ENCODE data around the gene CRYGA.

The CRYGA gene

GRCh38 chr2:208192611-208193236 is 29.3 kb upstream of the CRYGA start:
- POLR2A ChIA-PET = no interaction called here
- Histone ChIP-seq H3K27ac (ENCODE audit: insufficient read depth in 1 of 2, low read depth in 1 of 2, low read length in 2 of 2, poor library complexity in 1 of 2, severe bottlenecking in 2 of 2) (no peak overlapping the region), H3K4me1 (ENCODE audit: control extremely low read depth in 1 of 4, control insufficient read depth in 4 of 4, insufficient read depth in 4 of 4, low read length in 3 of 4) (no peaks in the 10 kb centered on the region), H3K27me3 (replicated peaks in 2 of 5; ENCODE audit: control insufficient read depth in 4 of 5, insufficient read depth in 5 of 5, low read length in 4 of 5) (no peaks in the 10 kb centered on the region), H3K36me3 (ENCODE audit: control insufficient read depth in 4 of 4, insufficient read depth in 4 of 4, low read length in 3 of 4) (no peaks in the 10 kb centered on the region), H3K4me3 (ENCODE audit: control insufficient read depth in 1 of 7, extremely low read depth in 1 of 7, insufficient read depth in 4 of 7, low read depth in 2 of 7, low read length in 6 of 7) (no peak overlapping the region), H3K9me3 (ENCODE audit: control extremely low read depth in 1 of 5, control insufficient read depth in 4 of 5, insufficient read depth in 2 of 5, low read depth in 1 of 5, low read length in 4 of 5) (no peaks in the 10 kb centered on the region)
- DNase-seq = no peak
- 83% methylated on average over 2 of the region's 8 CpGs for WGBS (ENCODE audit: insufficient coverage)
- CTCF ChIA-PET = interaction anchor here (1.5 kb wide), 1 partner anchor 17 kb away, joined by 8 read pairs; no protein-coding TSS in a partner anchor

- Histone ChIP-seq H3K27me3 (replicated peaks in 2 of 5; ENCODE audit: control insufficient read depth in 4 of 5, insufficient read depth in 5 of 5, low read length in 4 of 5) (no peaks in the 10 kb centered on the region), H3K9me3 (ENCODE audit: control extremely low read depth in 1 of 5, control insufficient read depth in 4 of 5, insufficient read depth in 2 of 5, low read depth in 1 of 5, low read length in 4 of 5) (no peaks in the 10 kb centered on the region), H3K4me3 (ENCODE audit: control insufficient read depth in 1 of 7, extremely low read depth in 1 of 7, insufficient read depth in 4 of 7, low read depth in 2 of 7, low read length in 6 of 7) (no peak within 1 kb of the TSS), H3K27ac (ENCODE audit: insufficient read depth in 1 of 2, low read depth in 1 of 2, low read length in 2 of 2, poor library complexity in 1 of 2, severe bottlenecking in 2 of 2) (no peak within 1 kb of the TSS), H3K36me3 (ENCODE audit: control insufficient read depth in 4 of 4, insufficient read depth in 4 of 4, low read length in 3 of 4) (no peaks in the 10 kb centered on the region), H3K4me1 (ENCODE audit: control extremely low read depth in 1 of 4, control insufficient read depth in 4 of 4, insufficient read depth in 4 of 4, low read length in 3 of 4) (no peaks in the 10 kb centered on the region)
- WGBS (ENCODE audit: insufficient coverage) = 94% methylated on average over 8 of the region's 10 CpGs
- POLR2A ChIA-PET = no interaction called here
- no peak for DNase-seq
- CTCF ChIA-PET = interaction anchor here (1.1 to 1.4 kb wide), 2 partner anchors 14 to 16 kb away, joined by 4 read pairs; no protein-coding TSS in a partner anchor
Measured at GRCh38 chr2:208189810-208190503, 26.6 kb upstream of the CRYGA start, which contains the start of gene C2orf80. Gene C2orf80 (minus strand): TSS chr2:208190030. CDS start chr2:208186986, 3,044 bp downstream.

GRCh38 chr2:208189069-208189809 is 25.9 kb upstream of the CRYGA start:
- CTCF ChIA-PET = interaction anchor here (1.1 to 1.4 kb wide), 2 partner anchors 13 to 17 kb away, joined by 4 read pairs; no protein-coding TSS in a partner anchor
- H3K4me1 ChIP-seq (ENCODE audit: control extremely low read depth in 1 of 4, control insufficient read depth in 4 of 4, insufficient read depth in 4 of 4, low read length in 3 of 4) = no peaks in the 10 kb centered on the region
- 100% methylated on average over 1 of the region's 5 CpGs for WGBS (ENCODE audit: insufficient coverage)

GRCh38 chr2:208186893-208187292 is 23.5 kb upstream of the CRYGA start:
- Histone ChIP-seq H3K36me3 (ENCODE audit: control insufficient read depth in 4 of 4, insufficient read depth in 4 of 4, low read length in 3 of 4) (no peaks in the 10 kb centered on the region), H3K27me3 (replicated peaks in 2 of 5; ENCODE audit: control insufficient read depth in 4 of 5, insufficient read depth in 5 of 5, low read length in 4 of 5) (no peaks in the 10 kb centered on the region), H3K4me3 (ENCODE audit: control insufficient read depth in 1 of 7, extremely low read depth in 1 of 7, insufficient read depth in 4 of 7, low read depth in 2 of 7, low read length in 6 of 7) (no peak overlapping the region), H3K27ac (ENCODE audit: insufficient read depth in 1 of 2, low read depth in 1 of 2, low read length in 2 of 2, poor library complexity in 1 of 2, severe bottlenecking in 2 of 2) (no peak overlapping the region), H3K9me3 (ENCODE audit: control extremely low read depth in 1 of 5, control insufficient read depth in 4 of 5, insufficient read depth in 2 of 5, low read depth in 1 of 5, low read length in 4 of 5) (no peaks in the 10 kb centered on the region), H3K4me1 (ENCODE audit: control extremely low read depth in 1 of 4, control insufficient read depth in 4 of 4, insufficient read depth in 4 of 4, low read length in 3 of 4) (peaks cover 0 to 8% (median 2%) of the 10 kb centered on the region in 4 experiments)
- WGBS (ENCODE audit: insufficient coverage) = 86% methylated on average over 2 of the region's 2 CpGs
- CTCF ChIA-PET = interaction anchor here (4.3 kb wide), 1 partner anchor 11 kb away, joined by 23 read pairs; no protein-coding TSS in a partner anchor
- no peak for DNase-seq
- POLR2A ChIA-PET = no interaction called here

More at GRCh38 chr2:208189069-208189809, 25.9 kb upstream of the CRYGA start:
- DNase-seq = no peak
- Histone ChIP-seq H3K4me3 (ENCODE audit: control insufficient read depth in 1 of 7, extremely low read depth in 1 of 7, insufficient read depth in 4 of 7, low read depth in 2 of 7, low read length in 6 of 7) (no peak overlapping the region), H3K27me3 (replicated peaks in 2 of 5; ENCODE audit: control insufficient read depth in 4 of 5, insufficient read depth in 5 of 5, low read length in 4 of 5) (no peaks in the 10 kb centered on the region), H3K27ac (ENCODE audit: insufficient read depth in 1 of 2, low read depth in 1 of 2, low read length in 2 of 2, poor library complexity in 1 of 2, severe bottlenecking in 2 of 2) (no peak overlapping the region), H3K9me3 (ENCODE audit: control extremely low read depth in 1 of 5, control insufficient read depth in 4 of 5, insufficient read depth in 2 of 5, low read depth in 1 of 5, low read length in 4 of 5) (no peaks in the 10 kb centered on the region), H3K36me3 (ENCODE audit: control insufficient read depth in 4 of 4, insufficient read depth in 4 of 4, low read length in 3 of 4) (no peaks in the 10 kb centered on the region)
- POLR2A ChIA-PET = no interaction called here

GRCh38 chr2:208186465-208186864 is 23.1 kb upstream of the CRYGA start:
- Histone ChIP-seq H3K4me3 (ENCODE audit: control insufficient read depth in 1 of 7, extremely low read depth in 1 of 7, insufficient read depth in 4 of 7, low read depth in 2 of 7, low read length in 6 of 7) (no peak overlapping the region), H3K9me3 (ENCODE audit: control extremely low read depth in 1 of 5, control insufficient read depth in 4 of 5, insufficient read depth in 2 of 5, low read depth in 1 of 5, low read length in 4 of 5) (no peaks in the 10 kb centered on the region), H3K27ac (ENCODE audit: insufficient read depth in 1 of 2, low read depth in 1 of 2, low read length in 2 of 2, poor library complexity in 1 of 2, severe bottlenecking in 2 of 2) (no peak overlapping the region), H3K36me3 (ENCODE audit: control insufficient read depth in 4 of 4, insufficient read depth in 4 of 4, low read length in 3 of 4) (no peaks in the 10 kb centered on the region), H3K27me3 (replicated peaks in 2 of 5; ENCODE audit: control insufficient read depth in 4 of 5, insufficient read depth in 5 of 5, low read length in 4 of 5) (no peaks in the 10 kb centered on the region), H3K4me1 (ENCODE audit: control extremely low read depth in 1 of 4, control insufficient read depth in 4 of 4, insufficient read depth in 4 of 4, low read length in 3 of 4) (peaks cover 0 to 8% (median 2%) of the 10 kb centered on the region in 4 experiments)
- ChIA-PET CTCF (interaction anchor here (1.0 to 4.3 kb wide), 2 partner anchors 11 to 13 kb away, joined by 3 to 23 read pairs; no protein-coding TSS in a partner anchor), POLR2A (no interaction called here)
- 66% methylated on average over 4 of the region's 5 CpGs for WGBS (ENCODE audit: insufficient coverage)
- no peak for DNase-seq

- H3K36me3 ChIP-seq (ENCODE audit: control insufficient read depth in 4 of 4, insufficient read depth in 4 of 4, low read length in 3 of 4) = no peaks in the 10 kb centered on the region
- no peak overlapping the region for H3K27ac ChIP-seq (ENCODE audit: insufficient read depth in 1 of 2, low read depth in 1 of 2, low read length in 2 of 2, poor library complexity in 1 of 2, severe bottlenecking in 2 of 2)
- H3K4me3 ChIP-seq (ENCODE audit: control insufficient read depth in 1 of 7, extremely low read depth in 1 of 7, insufficient read depth in 4 of 7, low read depth in 2 of 7, low read length in 6 of 7) = peak overlapping the region in 2 of 7 experiments; percentile 34 to 46
- no peaks in the 10 kb centered on the region for H3K27me3 ChIP-seq (replicated peaks in 2 of 5; ENCODE audit: control insufficient read depth in 4 of 5, insufficient read depth in 5 of 5, low read length in 4 of 5)
- H3K9me3 ChIP-seq (ENCODE audit: control extremely low read depth in 1 of 5, control insufficient read depth in 4 of 5, insufficient read depth in 2 of 5, low read depth in 1 of 5, low read length in 4 of 5) = no peaks in the 10 kb centered on the region
- POLR2A ChIA-PET = no interaction called here
- peaks cover 0 to 10% (median 3%) of the 10 kb centered on the region in 4 experiments for H3K4me1 ChIP-seq (ENCODE audit: control extremely low read depth in 1 of 4, control insufficient read depth in 4 of 4, insufficient read depth in 4 of 4, low read length in 3 of 4)
- 39% methylated on average over 4 of the region's 12 CpGs for WGBS (ENCODE audit: insufficient coverage)
- CTCF ChIA-PET = interaction anchor here (1.1 to 4.3 kb wide), 2 partner anchors 9 to 38 kb away, joined by 3 to 23 read pairs; no protein-coding TSS in a partner anchor
- DNase-seq = no peak
Measured at GRCh38 chr2:208183972-208184705, 20.8 kb upstream of the CRYGA start.

All from common myeloid progenitor, CD34-positive (primary cell).